HG02798 (cell line): ENCODE results near the gene TRAF3.

ENCODE experiments used
- ATAC-seq: cut with Tn5 transposase; IDR thresholded peaks from one replicate; pipeline ENCODE4 v1.9.1; 2021; ENCODE audit warnings: mild to moderate bottlenecking; ENCODE audit not compliant: unreplicated experiment, poor library complexity

TRAF3 gene

DNA sequence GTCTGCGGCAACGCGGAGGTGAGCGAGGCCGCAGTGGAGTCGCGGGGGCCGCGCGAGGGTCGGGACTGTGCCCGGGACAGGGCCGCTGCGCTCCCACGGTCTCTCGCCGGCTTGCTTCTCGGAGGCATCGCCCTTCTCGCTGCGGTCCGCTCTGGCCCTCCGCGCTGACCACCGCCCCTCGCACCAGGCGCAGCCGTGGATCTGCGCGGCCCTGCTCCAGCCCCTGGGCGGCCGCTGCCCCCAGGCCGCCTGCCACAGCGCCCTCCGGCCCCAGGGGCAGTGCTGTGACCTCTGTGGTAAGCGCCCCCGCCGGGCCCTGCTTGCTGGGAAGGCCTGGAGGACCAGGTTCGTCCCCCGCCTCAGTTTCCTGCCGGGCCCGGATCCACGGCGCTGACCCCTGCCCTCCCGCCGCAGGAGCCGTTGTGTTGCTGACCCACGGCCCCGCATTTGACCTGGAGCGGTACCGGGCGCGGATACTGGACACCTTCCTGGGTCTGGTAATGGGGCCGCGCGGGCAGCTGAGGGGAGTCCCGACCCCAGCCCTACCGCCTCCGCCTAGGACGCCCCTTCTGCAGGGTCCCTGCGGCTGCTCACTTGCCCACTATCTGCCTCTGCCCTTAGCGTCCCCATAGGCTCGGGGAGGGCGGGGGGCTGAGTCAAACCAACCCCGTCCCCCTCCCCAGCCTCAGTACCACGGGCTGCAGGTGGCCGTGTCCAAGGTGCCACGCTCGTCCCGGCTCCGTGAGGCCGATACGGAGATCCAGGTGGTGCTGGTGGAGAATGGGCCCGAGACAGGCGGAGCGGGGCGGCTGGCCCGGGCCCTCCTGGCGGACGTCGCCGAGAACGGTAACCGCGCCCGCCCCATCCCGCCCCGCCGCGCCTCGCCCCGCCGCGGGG lies 152.2 kb downstream of the TRAF3 start:
- no peak for ATAC-seq

DNA sequence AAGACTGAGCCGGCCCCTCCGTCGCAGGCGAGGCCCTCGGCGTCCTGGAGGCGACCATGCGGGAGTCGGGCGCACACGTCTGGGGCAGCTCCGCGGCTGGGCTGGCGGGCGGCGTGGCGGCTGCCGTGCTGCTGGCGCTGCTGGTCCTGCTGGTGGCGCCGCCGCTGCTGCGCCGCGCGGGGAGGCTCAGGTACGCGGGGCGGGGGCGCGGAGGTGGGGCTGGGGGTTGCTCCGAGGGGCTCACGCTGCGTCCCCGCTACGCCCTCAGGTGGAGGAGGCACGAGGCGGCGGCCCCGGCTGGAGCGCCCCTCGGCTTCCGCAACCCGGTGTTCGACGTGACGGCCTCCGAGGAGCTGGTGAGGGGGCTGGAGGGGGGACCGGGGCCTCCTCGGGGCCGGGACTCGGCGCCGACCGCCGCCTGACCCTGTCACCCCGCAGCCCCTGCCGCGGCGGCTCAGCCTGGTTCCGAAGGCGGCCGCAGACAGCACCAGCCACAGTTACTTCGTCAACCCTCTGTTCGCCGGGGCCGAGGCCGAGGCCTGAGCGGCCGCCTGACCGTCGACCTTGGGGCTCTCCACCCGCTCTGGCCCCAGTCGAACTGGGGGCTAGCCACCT lies 153.0 kb downstream of the TRAF3 start:
- no peak for ATAC-seq

DNA sequence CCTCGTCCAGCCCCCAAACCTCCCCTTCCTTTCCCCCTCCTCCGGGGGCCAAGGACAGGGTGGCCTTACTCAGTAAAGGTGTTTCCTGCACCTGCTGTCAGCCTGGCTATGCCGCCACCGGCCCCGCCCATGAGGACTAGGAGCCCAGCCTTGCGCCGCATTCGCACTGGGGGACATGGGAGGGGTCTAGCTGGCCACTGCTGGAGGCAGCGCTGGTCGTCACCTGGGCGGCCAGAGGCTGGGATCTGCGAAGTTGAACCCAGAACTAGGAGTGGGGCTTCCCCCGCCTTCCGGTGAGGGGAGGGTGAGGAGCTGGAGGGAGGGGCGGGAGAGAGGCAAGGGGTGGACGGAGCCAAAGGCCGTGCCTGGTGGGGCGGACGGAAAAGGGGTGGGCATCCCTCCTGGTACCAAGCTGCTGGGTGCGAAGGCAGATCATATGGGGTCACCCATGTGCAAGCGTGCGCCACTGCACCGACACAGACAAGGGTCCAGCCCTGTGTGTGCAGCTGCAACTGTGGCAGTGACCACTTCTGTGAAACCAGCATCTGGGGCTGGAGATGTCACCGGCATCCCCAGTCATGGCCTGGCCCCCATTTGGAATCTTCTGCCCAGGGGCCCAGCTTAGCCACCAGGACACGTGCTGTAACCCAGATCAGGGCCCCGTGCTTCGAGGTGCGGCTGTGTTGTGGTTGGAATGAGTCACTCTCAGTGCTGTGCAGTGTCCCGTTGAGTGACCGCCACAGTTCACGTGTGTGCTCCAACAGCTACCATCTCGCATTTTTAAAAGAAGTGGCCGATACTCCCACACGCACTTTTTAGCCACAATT lies 153.7 kb downstream of the TRAF3 start:
- no peak for ATAC-seq

DNA sequence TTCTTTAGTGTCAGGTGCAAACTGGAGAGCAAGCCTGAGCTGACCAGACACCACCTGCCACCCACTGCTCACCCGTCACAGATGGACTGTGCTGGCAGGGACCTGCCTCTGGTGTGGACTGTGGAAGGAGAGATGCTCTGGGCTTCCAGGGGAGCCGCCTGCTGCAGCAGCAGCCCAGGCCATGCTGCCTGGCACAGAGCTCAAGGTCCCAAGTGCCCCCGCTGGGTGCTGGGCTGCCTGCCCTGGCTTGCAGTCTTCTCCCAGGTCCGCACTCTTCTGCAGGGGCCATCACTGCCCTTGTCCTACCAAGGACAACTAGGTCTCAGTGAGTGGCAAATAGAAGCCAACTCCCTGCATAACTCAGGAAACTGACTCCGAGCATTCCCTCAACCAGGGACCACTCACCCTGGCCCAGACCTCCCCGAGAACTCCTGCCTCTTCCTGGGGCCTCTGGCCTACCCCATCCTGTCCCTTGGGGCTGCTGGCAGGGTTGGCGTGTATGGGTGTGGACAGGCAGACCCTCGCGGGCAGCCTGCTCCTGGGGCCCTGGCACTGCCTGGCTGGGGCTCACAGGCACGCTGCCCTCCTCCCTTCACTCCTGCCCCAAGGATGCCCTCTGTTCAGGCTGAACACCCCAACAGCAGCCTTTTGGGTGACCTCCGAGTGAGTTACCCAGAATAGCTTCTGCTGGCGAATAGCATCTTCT lies 154.5 kb downstream of the TRAF3 start:
- no peak for ATAC-seq

DNA sequence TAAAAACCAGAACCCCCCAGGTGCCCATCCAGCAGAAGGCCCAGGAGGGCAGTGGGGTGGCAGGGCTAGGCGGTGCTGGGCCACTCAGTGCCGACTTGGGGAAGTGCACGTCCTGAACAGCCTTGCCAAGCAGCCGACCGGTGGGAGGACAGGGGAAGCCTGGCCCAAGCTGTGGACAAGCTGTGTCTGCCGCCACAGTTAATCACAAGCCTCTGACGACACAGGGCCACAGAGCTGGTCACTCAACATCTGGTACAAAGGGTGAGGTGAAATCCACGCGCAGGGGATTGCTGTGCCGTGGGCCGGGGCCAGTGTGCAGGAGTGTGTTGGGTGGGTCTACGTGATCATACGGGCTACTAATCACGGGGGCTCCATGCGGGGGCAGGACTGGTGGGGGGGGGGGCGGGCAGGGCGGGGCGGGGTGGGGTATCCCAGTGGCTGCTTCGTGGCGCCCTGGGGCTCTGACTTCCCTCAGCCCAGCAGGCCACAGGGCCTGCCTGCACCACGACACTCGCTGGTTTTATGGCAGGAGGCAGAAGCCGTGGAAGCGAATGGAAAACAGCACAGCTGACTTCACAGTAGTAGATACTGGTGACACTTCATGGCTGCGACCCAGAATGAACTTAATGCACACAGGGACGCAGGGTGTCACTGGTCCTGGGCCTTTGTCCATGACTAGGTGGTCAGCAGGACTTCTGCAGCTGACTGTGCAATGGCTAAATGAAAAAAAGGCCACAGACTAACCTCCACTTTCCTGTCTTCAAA lies 155.4 kb downstream of the TRAF3 start:
- ATAC-seq: no peak

DNA sequence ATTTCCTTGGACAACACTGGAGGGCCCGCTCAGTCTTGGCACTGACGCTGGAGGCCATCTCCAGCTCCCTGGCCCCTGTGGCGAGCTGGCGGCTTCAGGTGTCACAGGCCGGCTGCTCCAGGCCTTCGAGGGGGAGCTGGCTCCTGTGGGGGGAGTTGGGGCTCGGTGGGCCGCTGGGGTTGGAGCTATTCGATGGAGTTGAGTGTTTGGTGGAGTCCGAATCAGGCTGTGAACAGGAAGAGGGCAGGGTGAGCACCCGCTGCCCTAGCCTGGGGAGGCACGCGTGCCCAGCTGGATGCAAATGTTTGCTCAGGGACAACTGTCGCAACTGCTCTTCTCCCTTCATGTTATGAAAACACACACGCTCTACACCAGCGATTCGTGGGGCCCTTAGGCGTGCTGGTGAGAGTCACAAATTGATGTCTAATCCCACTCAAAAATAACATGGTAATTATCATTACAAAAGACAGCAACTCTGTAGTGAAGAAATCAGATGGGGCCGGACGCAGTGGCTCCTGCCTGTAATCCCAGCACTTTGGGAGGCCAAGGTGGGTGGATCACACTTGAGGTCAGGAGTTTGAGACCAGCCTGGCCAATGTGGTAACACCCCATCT lies 156.5 kb downstream of the TRAF3 start:
- no peak for ATAC-seq

DNA sequence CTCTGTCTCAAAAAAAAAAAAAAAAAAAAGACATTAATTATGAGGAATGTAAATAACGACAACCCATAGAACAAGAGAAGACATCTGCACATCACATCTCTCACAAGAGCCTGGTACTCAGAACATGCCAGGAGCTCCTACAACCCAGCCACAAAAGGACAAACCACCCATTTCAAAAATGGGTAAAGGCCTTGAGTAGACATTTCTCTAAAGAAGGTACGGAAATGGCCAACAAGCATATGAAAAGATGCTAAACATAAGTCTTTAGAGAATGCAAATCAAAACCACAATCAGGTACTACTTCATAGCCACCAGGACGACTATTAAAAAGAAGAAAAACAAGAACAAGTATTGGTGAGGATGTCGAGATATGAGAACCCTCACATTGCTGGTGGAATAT lies 158.5 kb downstream of the TRAF3 start:
- ATAC-seq: no peak

DNA sequence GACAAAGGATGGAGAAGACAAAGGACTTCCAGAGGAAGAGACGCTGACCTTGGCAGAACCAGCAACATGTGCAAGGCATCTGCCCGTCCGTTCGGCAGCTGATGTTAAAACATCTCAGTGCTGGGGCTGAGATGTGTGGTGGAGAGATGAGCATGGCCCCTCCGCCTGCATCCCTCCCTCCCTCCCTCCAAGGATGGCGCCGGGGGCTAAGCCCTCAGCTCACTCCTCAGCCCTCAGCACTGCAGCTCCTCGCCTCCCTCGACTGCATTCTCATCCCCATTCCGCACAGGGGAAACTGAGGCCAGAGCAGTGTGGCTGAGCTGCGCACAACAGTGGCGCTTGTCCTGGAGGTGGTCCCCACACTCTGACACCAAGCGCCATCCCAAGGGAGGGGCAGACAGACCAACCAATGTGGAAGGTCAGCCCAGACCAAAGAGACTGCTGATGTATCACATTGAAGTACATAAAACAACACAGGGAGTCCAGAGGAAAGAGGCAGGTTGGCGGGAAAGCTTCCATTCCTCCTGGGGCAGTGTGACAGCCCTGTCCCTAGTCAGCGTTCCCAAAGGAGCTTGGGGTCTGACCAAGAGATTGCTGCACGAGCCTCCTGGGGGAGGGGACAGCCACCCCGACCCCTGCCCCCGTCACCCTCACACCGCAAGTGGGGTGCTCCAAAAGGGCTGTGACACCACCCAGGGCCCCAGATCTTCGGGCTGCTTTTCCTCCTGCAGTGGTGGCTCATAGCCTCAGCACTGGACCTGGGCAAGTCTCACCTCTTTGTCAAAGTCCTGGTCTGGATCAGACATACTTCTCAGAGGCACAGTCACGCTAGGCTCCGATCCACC lies 160.3 kb downstream of the TRAF3 start:
- ATAC-seq: no peak

DNA sequence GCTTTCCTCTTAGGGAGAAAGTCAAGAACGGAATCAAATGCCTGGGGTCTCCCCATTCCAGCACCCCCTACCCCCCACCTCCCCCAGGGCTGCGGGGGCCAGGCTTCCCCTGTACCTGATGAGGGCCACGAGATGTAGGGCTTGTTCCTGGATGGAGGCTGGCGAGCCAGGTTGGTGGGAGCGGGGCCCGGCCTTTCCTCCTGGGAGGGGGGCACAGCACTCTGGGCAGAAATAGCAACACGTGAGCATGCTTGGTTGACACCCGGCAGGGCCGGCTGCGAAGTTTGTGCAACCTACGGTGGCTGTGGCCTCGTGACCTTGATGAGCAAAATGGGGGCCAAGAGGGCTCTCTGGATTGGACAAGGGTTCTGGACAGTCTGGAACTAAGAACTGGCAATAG lies 160.9 kb downstream of the TRAF3 start:
- ATAC-seq: no peak

DNA sequence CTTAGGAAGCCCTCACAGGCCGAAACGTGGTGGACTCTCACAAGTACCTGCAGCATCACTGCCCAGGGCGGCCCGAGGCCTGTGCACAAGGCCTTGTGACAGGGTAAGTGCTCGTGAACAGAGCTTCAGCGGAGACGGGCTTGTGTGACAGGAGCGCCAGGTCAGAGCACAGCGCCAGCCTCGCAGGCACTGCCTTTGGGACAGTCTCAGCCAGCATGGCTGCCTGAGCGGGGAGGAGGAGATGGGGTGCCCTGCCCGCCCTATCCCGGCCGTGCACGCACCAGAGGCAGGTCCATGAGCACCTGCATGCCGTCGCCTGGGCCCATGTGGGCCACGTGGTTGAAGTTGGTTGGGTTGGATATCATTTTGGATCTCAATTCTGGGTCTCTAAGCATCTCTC lies 162.1 kb downstream of the TRAF3 start:
- no peak for ATAC-seq

DNA sequence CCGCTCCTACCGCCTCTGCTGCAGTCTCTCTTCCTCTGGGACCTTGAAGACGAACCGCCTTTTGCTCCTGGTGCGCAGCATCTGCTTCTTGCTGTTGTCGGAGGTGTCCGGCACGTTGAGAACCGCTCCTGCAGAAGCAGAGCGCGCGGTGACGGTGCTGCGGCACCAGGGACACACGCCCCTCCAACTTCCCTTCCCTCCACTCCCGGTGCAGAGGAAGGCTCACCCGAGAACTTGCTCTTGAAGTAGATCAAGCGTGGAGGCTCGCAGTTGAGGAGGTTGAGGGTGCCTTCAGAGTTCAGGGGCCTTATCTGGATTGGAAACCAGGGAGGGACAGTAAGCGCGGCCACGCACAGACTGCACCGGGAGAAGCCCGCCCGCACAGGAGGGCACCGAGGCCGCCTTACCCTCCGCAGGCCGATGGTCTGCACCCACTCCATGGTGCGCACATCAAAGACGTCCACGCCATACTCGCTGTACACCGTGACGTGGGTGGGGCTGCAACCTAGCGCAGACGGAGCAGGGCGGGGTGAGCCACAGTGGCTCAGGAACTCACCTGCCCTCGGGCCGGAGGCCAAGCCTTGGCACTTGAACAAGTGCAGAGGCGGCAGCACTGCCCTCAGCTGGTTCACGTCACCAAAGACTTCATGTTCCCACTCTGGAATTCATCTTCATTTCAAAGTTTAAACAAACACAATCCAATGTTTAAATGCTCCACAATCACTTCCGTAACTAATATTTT lies 162.7 kb downstream of the TRAF3 start:
- no peak for ATAC-seq

DNA sequence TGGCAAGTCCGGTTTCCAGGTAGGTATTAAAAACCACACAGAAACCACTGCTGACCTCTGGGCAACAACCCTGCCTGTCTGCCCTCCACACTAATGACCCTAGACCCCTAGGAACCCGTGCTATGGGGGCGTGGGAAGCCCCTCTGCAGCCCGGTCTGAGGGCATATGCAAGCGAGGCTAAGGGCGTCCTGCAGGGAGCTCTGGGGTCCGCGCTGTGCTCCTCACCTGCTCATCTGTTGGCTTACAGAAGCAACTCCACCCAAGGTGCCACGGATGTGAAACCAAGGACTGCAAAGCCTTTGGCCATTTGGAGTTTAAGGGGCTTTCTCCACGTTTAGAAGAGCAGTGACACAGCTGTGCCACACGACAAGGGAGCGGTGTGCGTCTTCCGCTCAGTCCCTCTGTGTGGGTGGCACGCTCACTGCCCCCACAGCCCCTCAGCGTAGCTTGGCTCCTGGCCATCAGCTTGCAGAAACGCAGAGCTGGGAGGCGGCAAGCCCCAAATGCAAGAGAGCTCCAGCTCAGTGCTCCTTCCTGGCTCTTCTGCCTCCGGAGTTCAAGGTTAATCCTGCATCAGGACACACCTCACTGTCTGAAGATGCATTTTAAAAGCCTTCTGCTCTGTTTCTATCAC lies 163.6 kb downstream of the TRAF3 start:
- ATAC-seq: no peak

DNA sequence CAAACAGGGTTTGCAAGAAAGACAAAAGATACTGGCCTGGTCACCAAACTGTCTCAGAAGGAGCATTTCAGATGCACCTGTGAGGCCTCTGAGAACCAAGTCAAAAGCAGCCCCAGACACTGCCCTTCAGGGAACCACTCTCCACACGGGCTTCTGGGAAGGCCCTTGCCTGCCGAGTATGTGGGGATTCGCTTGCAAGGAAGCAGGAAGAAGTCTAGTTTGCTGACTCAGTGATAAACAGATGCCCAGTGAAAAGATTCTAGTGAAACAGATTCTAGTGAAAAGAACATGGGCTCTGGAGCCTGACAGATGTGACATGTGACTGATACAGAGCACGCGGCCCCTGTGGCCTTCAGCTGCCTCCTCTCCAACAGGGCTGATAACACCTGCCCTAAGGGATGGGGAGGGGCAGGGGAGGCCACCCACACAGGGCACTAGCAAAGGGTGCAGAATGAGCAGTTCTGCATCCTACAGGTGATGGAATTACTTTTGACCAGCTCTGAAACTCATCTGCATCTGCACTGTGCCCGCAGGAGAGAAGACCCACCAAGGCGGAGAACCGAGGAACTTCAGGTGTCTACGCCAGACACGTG lies 164.3 kb downstream of the TRAF3 start:
- ATAC-seq: no peak

DNA sequence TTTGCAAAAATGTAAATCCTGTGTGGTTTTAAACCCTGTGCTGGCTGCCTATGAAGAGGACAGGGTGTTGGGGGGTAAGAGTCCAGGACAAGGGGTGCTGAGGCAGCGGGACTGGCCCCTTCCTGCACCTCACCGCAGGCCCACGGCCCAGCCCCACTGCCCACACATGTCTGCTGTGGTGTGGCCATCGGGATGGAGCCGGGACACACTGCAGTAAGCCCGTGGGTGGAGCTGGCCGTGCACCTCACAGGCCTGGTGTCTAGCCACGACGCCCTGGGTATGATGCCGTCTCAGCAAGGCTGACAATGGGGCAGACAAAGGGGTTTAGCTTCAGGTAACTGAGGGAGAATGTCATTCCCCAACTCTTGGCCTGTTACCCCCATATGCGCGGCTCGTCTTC lies 164.8 kb downstream of the TRAF3 start:
- no peak for ATAC-seq

DNA sequence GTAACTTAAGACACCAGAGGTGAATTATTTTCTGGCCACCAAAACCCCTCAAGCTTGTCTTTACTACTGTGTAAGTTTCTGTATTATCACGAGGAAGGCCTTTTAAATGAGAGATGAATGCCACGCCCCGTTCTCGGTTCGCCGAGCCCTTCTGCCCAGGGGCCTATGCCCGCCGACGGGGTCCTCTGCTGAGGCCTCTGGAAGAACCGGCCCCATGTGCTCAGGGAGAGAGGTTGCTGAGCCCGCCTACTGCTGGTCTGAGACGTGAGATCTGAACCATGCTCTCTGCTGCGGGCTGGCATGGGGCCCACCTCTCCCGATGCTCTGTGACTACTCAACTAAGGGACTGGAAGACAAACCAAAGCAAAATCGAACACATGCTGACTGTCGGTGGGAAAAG lies 166.2 kb downstream of the TRAF3 start:
- no peak for ATAC-seq

DNA sequence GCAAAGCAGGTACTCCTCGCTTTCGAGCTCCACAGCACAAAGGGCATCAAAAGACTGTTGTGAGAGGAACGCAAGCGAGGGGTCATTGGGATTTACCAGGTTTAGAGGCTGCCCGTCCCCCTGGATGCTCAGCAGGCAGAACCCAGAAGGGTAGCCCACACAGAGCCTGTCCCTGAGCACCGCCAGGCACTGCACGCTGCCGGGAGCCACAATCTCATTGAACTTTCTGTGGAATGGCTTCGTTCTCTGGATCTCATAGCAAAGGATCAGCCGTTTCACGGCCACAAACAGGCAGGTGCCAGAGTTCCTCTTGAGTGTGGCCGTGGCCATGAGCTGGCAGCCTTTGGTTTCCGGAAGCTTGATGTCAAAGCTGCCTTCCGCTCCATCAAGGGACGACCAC lies 166.7 kb downstream of the TRAF3 start:
- ATAC-seq: no peak
